22Rv1 (cell line): ENCODE results near the gene TECRL.

ENCODE experiments used
- CTCF ChIP-seq: fragments of 450-650 bp; IDR thresholded peaks from 2 replicates; pipeline ENCODE4 v1.5.1; 2017; ENCODE audit warnings: mild to moderate bottlenecking
- ZFX ChIP-seq: fragments of 450-650 bp; IDR thresholded peaks from 2 replicates; pipeline ENCODE4 v1.6.1; 2017; ENCODE audit warnings: antibody characterized with exemption, borderline replicate concordance

- TF ChIP-seq CTCF (no peak), ZFX (no peak)
Observed at GRCh38 chr4:64250061-64250460, 159.2 kb downstream of the TECRL start.
